ENCODE results near the gene ATP5MC2. TPM values are rescaled to one million over a fixed set of nuclear protein-coding genes. Genes with fewer than 3 reads are reported as not detected.

The ATP5MC2 gene
- total RNA-seq, 3 donors from 2014 or later (not counting 1 experiment from before 2014, with no cell fraction given): 180 to 195 (median 184) TPM

DNA sequence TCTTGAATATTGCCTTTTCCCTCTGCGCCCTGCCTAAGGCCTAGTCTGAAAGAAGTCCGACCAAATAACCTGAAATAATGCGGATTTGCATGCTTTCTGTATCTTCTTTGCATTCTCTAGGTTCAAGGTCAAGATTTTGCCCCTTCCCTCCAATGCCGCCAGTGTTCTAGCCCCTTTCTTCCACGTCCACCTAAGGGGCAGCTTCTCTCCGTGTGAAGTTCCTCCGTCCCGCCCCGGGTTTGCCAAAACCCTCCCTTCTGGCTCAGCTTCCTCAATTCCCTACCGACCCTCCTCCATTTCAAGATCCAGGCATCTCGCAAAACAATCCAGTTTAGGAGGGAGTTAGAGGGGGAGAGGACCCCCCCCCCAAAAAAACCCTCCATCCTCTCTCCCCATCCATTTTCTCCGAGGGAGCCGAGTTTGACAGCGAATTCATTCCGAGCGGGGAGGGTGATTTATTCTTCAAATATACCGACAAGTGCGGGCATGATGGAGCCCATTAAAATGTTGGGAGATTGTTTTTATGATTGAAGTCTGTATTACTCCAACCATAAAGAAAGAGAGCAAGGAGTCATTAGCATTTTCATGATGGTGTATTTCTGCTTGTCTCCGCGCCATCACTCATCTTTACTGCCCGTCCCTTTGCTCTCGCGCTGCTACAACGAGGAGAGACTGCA lies 20.9 kb upstream of the ATP5MC2 start:
- ATAC-seq: no peak
- Mint-ChIP-seq H3K4me1 (peaks cover 26 to 37% of the 10 kb centered on the region in 2 donors), H3K4me3 (peak overlapping the region; percentile 51), H3K36me3 (no peaks in the 10 kb centered on the region), H3K27ac (no peak overlapping the region), H3K27me3 (ENCODE audit: low read depth in 2 of 2) (peaks cover 71 to 90% of the 10 kb centered on the region in 2 donors), H3K9me3 (no peaks in the 10 kb centered on the region)
- Histone ChIP-seq H3K27ac (ENCODE audit: low read length) (no peak overlapping the region), H3K27me3 (ENCODE audit: control insufficient read depth, insufficient read depth, low read length) (peaks cover 72% of the 10 kb centered on the region), H3K4me3 (ENCODE audit: low read length) (no peak overlapping the region), H3K4me1 (ENCODE audit: control insufficient read depth, insufficient read depth, low read length) (peaks cover 21% of the 10 kb centered on the region), H3K9me3 (ENCODE audit: control insufficient read depth, insufficient read depth, low read length) (no peaks in the 10 kb centered on the region), H3K36me3 (ENCODE audit: control insufficient read depth, insufficient read depth, low read length) (no peaks in the 10 kb centered on the region)
- intact Hi-C loops (cut with micrococcal nuclease): no loop called here
- DNase-seq: no peak
- WGBS (ENCODE audit: insufficient coverage): 9% methylated on average over 17 of the region's 24 CpGs
- no peak for TF ChIP-seq CTCF (IDR thresholded peaks at IDR 0.05)

DNA sequence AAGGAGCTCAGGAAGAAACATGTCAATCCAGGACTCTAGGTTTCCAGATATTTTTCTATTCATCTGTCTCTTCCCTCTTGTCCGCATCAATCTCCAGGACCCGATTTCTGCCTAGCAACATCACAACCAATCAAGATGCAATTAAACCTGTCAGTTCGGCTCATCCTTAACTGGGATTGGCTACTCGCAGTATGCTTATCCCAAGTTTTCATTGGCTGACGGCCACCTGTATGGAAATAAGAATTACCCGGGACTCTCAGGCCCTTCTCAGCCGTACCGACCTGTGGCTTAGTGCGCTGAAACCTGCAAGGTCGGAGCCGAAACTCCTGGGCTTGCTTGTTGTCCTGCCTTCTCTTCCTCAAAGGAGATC lies 20.4 kb upstream of the ATP5MC2 start:
- no peaks in the 10 kb centered on the region for H3K9me3 ChIP-seq (ENCODE audit: control insufficient read depth, insufficient read depth, low read length)
- H3K36me3 Mint-ChIP-seq: no peaks in the 10 kb centered on the region
- no peaks in the 10 kb centered on the region for H3K9me3 Mint-ChIP-seq
- H3K4me3 Mint-ChIP-seq: no peak overlapping the region
- 3% methylated on average over 11 of the region's 11 CpGs for WGBS (ENCODE audit: insufficient coverage)
- DNase-seq: peak in 1 of 2 donors; percentile 23
- peaks cover 68% of the 10 kb centered on the region for H3K27me3 ChIP-seq (ENCODE audit: control insufficient read depth, insufficient read depth, low read length)
- H3K4me3 ChIP-seq (ENCODE audit: low read length): no peak overlapping the region
- peaks cover 71 to 90% of the 10 kb centered on the region in 2 donors for H3K27me3 Mint-ChIP-seq (ENCODE audit: low read depth in 2 of 2)
- H3K36me3 ChIP-seq (ENCODE audit: control insufficient read depth, insufficient read depth, low read length): no peaks in the 10 kb centered on the region
- peak in 1 of 3 donors; percentile 53 for ATAC-seq
- H3K27ac ChIP-seq (ENCODE audit: low read length): no peak overlapping the region
- no peak for TF ChIP-seq CTCF (IDR thresholded peaks at IDR 0.05)
- H3K27ac Mint-ChIP-seq: no peak overlapping the region
- H3K4me1 ChIP-seq (ENCODE audit: control insufficient read depth, insufficient read depth, low read length): peaks cover 21% of the 10 kb centered on the region
- intact Hi-C loops (cut with micrococcal nuclease): no loop called here
- peaks cover 23 to 34% of the 10 kb centered on the region in 2 donors for H3K4me1 Mint-ChIP-seq

DNA sequence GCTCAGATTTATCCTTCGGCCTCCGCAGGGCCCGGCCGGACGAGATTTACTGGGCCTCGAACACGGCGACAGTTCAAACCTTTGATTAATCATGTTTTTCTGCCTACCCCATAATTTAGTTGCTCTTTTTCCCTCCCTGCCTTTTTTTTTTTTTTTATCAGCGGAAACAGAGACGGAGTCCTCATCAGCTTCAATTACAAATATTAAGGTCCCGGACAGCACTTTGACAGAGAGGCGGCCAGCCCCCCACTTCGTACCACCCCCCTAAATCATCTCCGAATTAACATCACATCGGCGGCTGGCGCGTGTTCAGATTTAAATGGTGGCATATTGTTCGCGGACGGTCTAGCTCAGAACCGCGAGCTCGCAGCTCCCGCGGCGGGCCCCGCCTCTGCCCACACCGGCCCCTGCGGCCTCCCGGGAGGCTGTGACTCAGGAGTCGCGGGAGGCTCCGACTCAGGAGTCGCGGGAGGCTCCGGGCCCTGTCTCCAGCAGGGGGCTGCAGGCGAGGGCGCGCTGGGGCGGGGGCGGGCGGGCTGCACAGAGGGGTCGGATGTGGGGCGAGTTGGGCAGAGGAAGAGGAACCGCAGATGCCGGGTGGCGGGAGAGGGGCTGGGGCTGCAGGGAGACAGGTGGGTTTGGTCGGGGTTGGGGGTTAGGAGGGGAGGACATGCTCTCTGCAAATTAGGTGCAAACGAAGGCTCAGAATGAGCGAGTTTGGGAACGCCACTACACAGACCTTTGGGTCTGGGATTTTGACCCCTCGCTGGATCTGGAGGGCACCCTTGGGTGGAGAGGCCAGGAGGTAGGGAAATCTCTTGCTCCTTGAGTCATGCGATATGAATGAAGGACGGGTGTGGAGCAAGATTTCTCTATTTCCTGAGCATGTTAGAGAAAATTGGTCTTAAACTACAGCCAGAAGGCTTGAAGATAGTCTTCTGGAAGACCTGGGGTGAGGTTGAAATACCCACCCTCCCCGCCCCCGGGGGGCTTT lies 19.6 kb upstream of the ATP5MC2 start:
- peaks cover 21% of the 10 kb centered on the region for H3K4me1 ChIP-seq (ENCODE audit: control insufficient read depth, insufficient read depth, low read length)
- Mint-ChIP-seq H3K27me3 (ENCODE audit: low read depth in 2 of 2) (peaks cover 70 to 85% of the 10 kb centered on the region in 2 donors), H3K4me3 (peak overlapping the region; percentile 81), H3K4me1 (peaks cover 23 to 34% of the 10 kb centered on the region in 2 donors), H3K9me3 (no peaks in the 10 kb centered on the region), H3K27ac (no peak overlapping the region), H3K36me3 (no peaks in the 10 kb centered on the region)
- TF ChIP-seq CTCF (IDR thresholded peaks at IDR 0.05): no peak
- H3K27me3 ChIP-seq (ENCODE audit: control insufficient read depth, insufficient read depth, low read length): peaks cover 62% of the 10 kb centered on the region
- no peak overlapping the region for H3K27ac ChIP-seq (ENCODE audit: low read length)
- no peak overlapping the region for H3K4me3 ChIP-seq (ENCODE audit: low read length)
- intact Hi-C loops (cut with micrococcal nuclease): no loop called here
- peak; percentile 41 to 77 (median 72) for ATAC-seq
- DNase-seq: peak in 1 of 2 donors; percentile 51
- WGBS (ENCODE audit: insufficient coverage): 1% methylated on average over 57 of the region's 57 CpGs
- H3K9me3 ChIP-seq (ENCODE audit: control insufficient read depth, insufficient read depth, low read length): no peaks in the 10 kb centered on the region
- no peaks in the 10 kb centered on the region for H3K36me3 ChIP-seq (ENCODE audit: control insufficient read depth, insufficient read depth, low read length)

All from natural killer cell (primary cell).